BE2C (cell line): ENCODE data around the gene MFSD2B.

Experiments used
- DNase-seq: peaks from one replicate; pipeline ENCODE4 v3.0.0-alpha.2; 2020
- H3K27me3 ChIP-seq: fragments of 250-450 bp; sonication (Bioruptor Pico); 2 replicates; pipeline ENCODE4 v1.5.1; 2020; ENCODE audit warnings: mild to moderate bottlenecking
- H3K36me3 ChIP-seq: fragments of 250-450 bp; sonication (Bioruptor Pico); 2 replicates; pipeline ENCODE4 v1.5.1; 2020; ENCODE audit warnings: mild to moderate bottlenecking
- H3K4me1 ChIP-seq: fragments of 250-450 bp; sonication (Bioruptor Pico); 2 replicates; pipeline ENCODE4 v1.5.1; 2020
- H3K4me3 ChIP-seq: 2 replicates; pipeline ENCODE4 v1.5.1; 2011; ENCODE audit warnings: low read depth, low read length
- H3K9me3 ChIP-seq: fragments of 250-450 bp; sonication (Bioruptor Pico); 2 replicates; pipeline ENCODE4 v1.5.1; 2020
- CTCF ChIP-seq: IDR thresholded peaks from 2 replicates; pipeline ENCODE4 v1.5.1; 2012; ENCODE audit warnings: mild to moderate bottlenecking, low read depth, low read length

The MFSD2B gene

GRCh38 chr2:24055750-24056149, 45.9 kb downstream of the MFSD2B start:
- Histone ChIP-seq H3K4me1 (no peaks in the 10 kb centered on the region; the same call in none of the 2 replicates), H3K27me3 (no peaks in the 10 kb centered on the region), H3K36me3 (no peaks in the 10 kb centered on the region), H3K4me3 (no peak overlapping the region), H3K9me3 (no peaks in the 10 kb centered on the region)
- DNase-seq: no peak
- TF ChIP-seq CTCF: no peak

- Histone ChIP-seq H3K27me3 (no peaks in the 10 kb centered on the region), H3K4me3 (no peak overlapping the region), H3K9me3 (no peaks in the 10 kb centered on the region), H3K36me3 (no peaks in the 10 kb centered on the region), H3K4me1 (no peaks in the 10 kb centered on the region; the same call in none of the 2 replicates)
- no peak for DNase-seq
- no peak for TF ChIP-seq CTCF
These were observed 48.8 kb downstream of the MFSD2B start for GRCh38 chr2:24058564-24059271.

- no peaks in the 10 kb centered on the region for H3K27me3 ChIP-seq
- H3K4me3 ChIP-seq: no peak overlapping the region
- no peak for DNase-seq
- TF ChIP-seq CTCF: no peak
- no peaks in the 10 kb centered on the region for H3K4me1 ChIP-seq
- H3K36me3 ChIP-seq: peaks cover 22% of the 10 kb centered on the region
- H3K9me3 ChIP-seq: no peaks in the 10 kb centered on the region
These were observed 55.5 kb downstream of the MFSD2B start for GRCh38 chr2:24065341-24065740.

GRCh38 chr2:24072259-24072658, 62.4 kb downstream of the MFSD2B start:
- Histone ChIP-seq H3K4me3 (no peak overlapping the region), H3K9me3 (no peaks in the 10 kb centered on the region), H3K27me3 (no peaks in the 10 kb centered on the region), H3K4me1 (no peaks in the 10 kb centered on the region), H3K36me3 (peaks cover 32% of the 10 kb centered on the region)
- TF ChIP-seq CTCF: no peak
- DNase-seq: no peak

- DNase-seq: no peak
- Histone ChIP-seq H3K4me1 (no peaks in the 10 kb centered on the region), H3K36me3 (peaks cover 17% of the 10 kb centered on the region), H3K9me3 (no peaks in the 10 kb centered on the region), H3K4me3 (no peak overlapping the region), H3K27me3 (no peaks in the 10 kb centered on the region)
- no peak for TF ChIP-seq CTCF
These were observed 63.9 kb downstream of the MFSD2B start for GRCh38 chr2:24073816-24074215.

GRCh38 chr2:24075259-24075658, 65.4 kb downstream of the MFSD2B start:
- Histone ChIP-seq H3K36me3 (peaks cover 14% of the 10 kb centered on the region), H3K4me1 (no peaks in the 10 kb centered on the region), H3K4me3 (peak overlapping the region; percentile 100), H3K27me3 (no peaks in the 10 kb centered on the region), H3K9me3 (no peaks in the 10 kb centered on the region)
- DNase-seq: no peak
- TF ChIP-seq CTCF: no peak
